H1 (cell line): ENCODE data around the gene SLC25A38. TPM values are rescaled to one million over a fixed set of nuclear protein-coding genes. Genes with fewer than 3 reads are reported as not detected.

Experiments
- RAD21 ChIP-seq, 2 experiments: IDR thresholded peaks in 1 of 2; conservative IDR thresholded peaks in 1 of 2; 2 replicates each; pipeline ENCODE4 v1.6.1; 2011; ENCODE audit warnings: low read depth in 2 of 2, low read length in 2 of 2, improper control_type of control experiment in 1 of 2, inconsistent platforms in 1 of 2, mild to moderate bottlenecking in 1 of 2, moderate library complexity in 1 of 2
- polyA plus RNA-seq, 7 experiments: library from polyadenylated mRNA; depleted of rRNA in 3 of 7; stranded (reverse) in 5 of 7; unstranded in 2 of 7; fragments of >200 nt in 5 of 7; fragments of 200-250 nt in 2 of 7; gene quantifications; 1 replicate in 5 of 7; 2 replicates in 1 of 7; 4 replicates in 1 of 7; pipeline versions ENCODE4 v1.2.1 to v1.2.3, GENCODE V29; 2011 to 2013; ENCODE audit warnings: missing spikeins in 2 of 7, mixed read lengths in 2 of 7
- total RNA-seq: library from RNA; stranded (reverse); fragmentation: NEBNext Ultra II Directional; extraction: Animal tissue kit (Norgen Biotek cat#: 25700); gene quantifications from 2 replicates; pipeline ENCODE4 v1.2.1, GENCODE V29; 2021

The SLC25A38 gene
- total and polyA plus RNA-seq, 2 of the 8 experiments (the other 6 are each of a cell fraction or from before 2014, with no cell fraction given) = 41.2 to 45.8 TPM

- no peak for TF ChIP-seq RAD21 (IDR thresholded peaks at IDR 0.05 in 1 of 2, conservative IDR thresholded peaks at IDR 0.05 in 1 of 2; ENCODE audit: low read depth in 2 of 2, low read length in 2 of 2)
- TF ChIP-seq, all 59 proteins: peak for 0
These were observed 44.1 kb upstream of the SLC25A38 start (continued) for GRCh38 chr3:39339086-39339485.
